ENCODE measurements around the gene MIXL1. TPM values are rescaled to one million over a fixed set of nuclear protein-coding genes. Genes with fewer than 3 reads are reported as not detected.
A peak's percentile ranks its signal among the peaks of the same experiment; 100 is the strongest.

The MIXL1 gene
- total RNA-seq, 1 donor from 2014 or later = 0.63 TPM

GRCh38 chr1:226223786-226224244, 351 bp downstream of the MIXL1 start:
- H3K4me3 Mint-ChIP-seq = peak overlapping the region; percentile 86
- peak; percentile 20 for TF ChIP-seq CTCF (conservative IDR thresholded peaks at IDR 0.05)
- no peak for DNase-seq (ENCODE audit: extremely low spot score, unreplicated experiment)
- no peaks in the 10 kb centered on the region for H3K9me3 Mint-ChIP-seq
- H3K4me1 Mint-ChIP-seq (ENCODE audit: unreplicated experiment) = peaks cover 6% of the 10 kb centered on the region
- H3K36me3 Mint-ChIP-seq = no peaks in the 10 kb centered on the region
- peaks cover 44% of the 10 kb centered on the region for H3K27me3 Mint-ChIP-seq
- H3K27ac Mint-ChIP-seq = no peak overlapping the region

- no peak for DNase-seq (ENCODE audit: extremely low spot score, unreplicated experiment)
- H3K4me1 Mint-ChIP-seq (ENCODE audit: unreplicated experiment) = no peaks in the 10 kb centered on the region
- H3K9me3 Mint-ChIP-seq = no peaks in the 10 kb centered on the region
- TF ChIP-seq CTCF (conservative IDR thresholded peaks at IDR 0.05) = no peak
- peaks cover 40% of the 10 kb centered on the region for H3K27me3 Mint-ChIP-seq
- peaks cover 5% of the 10 kb centered on the region for H3K36me3 Mint-ChIP-seq
- H3K27ac Mint-ChIP-seq = no peak overlapping the region
- H3K4me3 Mint-ChIP-seq = peak overlapping the region; percentile 12
Measured at GRCh38 chr1:226226601-226227000, 3.1 kb downstream of the MIXL1 start.

- Mint-ChIP-seq H3K27me3 (no peaks in the 10 kb centered on the region), H3K27ac (no peak overlapping the region), H3K4me3 (no peak overlapping the region), H3K9me3 (no peaks in the 10 kb centered on the region), H3K36me3 (peaks cover 20% of the 10 kb centered on the region), H3K4me1 (ENCODE audit: unreplicated experiment) (no peaks in the 10 kb centered on the region)
- no peak for TF ChIP-seq CTCF (conservative IDR thresholded peaks at IDR 0.05)
- DNase-seq (ENCODE audit: extremely low spot score, unreplicated experiment) = no peak
Measured at GRCh38 chr1:226233293-226233692, 9.8 kb downstream of the MIXL1 start.

GRCh38 chr1:226233806-226234205, 10.3 kb downstream of the MIXL1 start:
- no peak for TF ChIP-seq CTCF (conservative IDR thresholded peaks at IDR 0.05)
- H3K4me1 Mint-ChIP-seq (ENCODE audit: unreplicated experiment) = no peaks in the 10 kb centered on the region
- H3K36me3 Mint-ChIP-seq = peaks cover 20% of the 10 kb centered on the region
- H3K9me3 Mint-ChIP-seq = no peaks in the 10 kb centered on the region
- no peaks in the 10 kb centered on the region for H3K27me3 Mint-ChIP-seq
- no peak for DNase-seq (ENCODE audit: extremely low spot score, unreplicated experiment)
- H3K4me3 Mint-ChIP-seq = no peak overlapping the region
- no peak overlapping the region for H3K27ac Mint-ChIP-seq

- H3K9me3 Mint-ChIP-seq = no peaks in the 10 kb centered on the region
- H3K27ac Mint-ChIP-seq = no peak overlapping the region
- H3K4me1 Mint-ChIP-seq (ENCODE audit: unreplicated experiment) = no peaks in the 10 kb centered on the region
- no peak overlapping the region for H3K4me3 Mint-ChIP-seq
- no peak for TF ChIP-seq CTCF (conservative IDR thresholded peaks at IDR 0.05)
- DNase-seq (ENCODE audit: extremely low spot score, unreplicated experiment) = no peak
- no peaks in the 10 kb centered on the region for H3K27me3 Mint-ChIP-seq
- peaks cover 15% of the 10 kb centered on the region for H3K36me3 Mint-ChIP-seq
Measured at GRCh38 chr1:226236826-226237225, 13.4 kb downstream of the MIXL1 start.

- Mint-ChIP-seq H3K4me3 (no peak overlapping the region), H3K36me3 (peaks cover 15% of the 10 kb centered on the region), H3K27me3 (no peaks in the 10 kb centered on the region), H3K27ac (no peak overlapping the region), H3K9me3 (no peaks in the 10 kb centered on the region), H3K4me1 (ENCODE audit: unreplicated experiment) (no peaks in the 10 kb centered on the region)
- no peak for DNase-seq (ENCODE audit: extremely low spot score, unreplicated experiment)
- TF ChIP-seq CTCF (conservative IDR thresholded peaks at IDR 0.05) = no peak
Measured at GRCh38 chr1:226239421-226239820, 16.0 kb downstream of the MIXL1 start.

All from type B pancreatic cell (in vitro differentiated cells).